HEK293T (cell line): Measurements from ENCODE around the gene MYH3.

ENCODE experiments used
- ARNT ChIP-seq: fragments of 450-650 bp; IDR thresholded peaks from 2 replicates; pipeline ENCODE4 v1.6.1; 2017; ENCODE audit warnings: mild to moderate bottlenecking
- BHLHE40 ChIP-seq: fragments of 450-650 bp; IDR thresholded peaks from 2 replicates; pipeline ENCODE4 v1.6.1; 2016; ENCODE audit warnings: mild to moderate bottlenecking, moderate library complexity, borderline replicate concordance
- ELF4 ChIP-seq: fragments of 450-650 bp; IDR thresholded peaks from 2 replicates; pipeline ENCODE4 v1.6.1; 2017; ENCODE audit warnings: antibody characterized with exemption
- FOXA1 ChIP-seq: fragments of 450-650 bp; IDR thresholded peaks from 2 replicates; pipeline ENCODE4 v1.6.1; 2016; ENCODE audit warnings: mild to moderate bottlenecking
- FOXK2 ChIP-seq: fragments of 450-650 bp; IDR thresholded peaks from 2 replicates; pipeline ENCODE4 v1.6.1; 2016; ENCODE audit warnings: mild to moderate bottlenecking
- FOXM1 ChIP-seq: fragments of 450-650 bp; IDR thresholded peaks from 2 replicates; pipeline ENCODE4 v1.6.1; 2017; ENCODE audit warnings: mild to moderate bottlenecking, borderline replicate concordance
- NFRKB ChIP-seq: fragments of 450-650 bp; IDR thresholded peaks from 2 replicates; pipeline ENCODE4 v1.6.1; 2016; ENCODE audit warnings: mild to moderate bottlenecking, moderate library complexity
- SP1 ChIP-seq: fragments of 450-650 bp; IDR thresholded peaks from 2 replicates; pipeline ENCODE4 v1.6.1; 2017
- SUZ12 ChIP-seq: fragments of 450-650 bp; IDR thresholded peaks from 2 replicates; pipeline ENCODE4 v1.6.1; 2016; ENCODE audit warnings: mild to moderate bottlenecking
- TARDBP ChIP-seq: fragments of 450-650 bp; IDR thresholded peaks from 2 replicates; pipeline ENCODE4 v1.6.1; 2016
- ZNF384 ChIP-seq: fragments of 450-650 bp; IDR thresholded peaks from 2 replicates; pipeline ENCODE4 v1.6.1; 2016
- TF ChIP-seq, protein P1 (sequence below): fragments of 450-650 bp; IDR thresholded peaks from 2 replicates; pipeline ENCODE4 v1.6.1; 2016

- TF ChIP-seq FOXM1 (no peak), TARDBP (no peak), FOXK2 (no peak), FOXA1 (no peak), ELF4 (no peak), ZNF384 (no peak), SP1 (no peak), SUZ12 (no peak), BHLHE40 (no peak), NFRKB (no peak), ARNT (no peak)
- TF ChIP-seq, protein P1, sequence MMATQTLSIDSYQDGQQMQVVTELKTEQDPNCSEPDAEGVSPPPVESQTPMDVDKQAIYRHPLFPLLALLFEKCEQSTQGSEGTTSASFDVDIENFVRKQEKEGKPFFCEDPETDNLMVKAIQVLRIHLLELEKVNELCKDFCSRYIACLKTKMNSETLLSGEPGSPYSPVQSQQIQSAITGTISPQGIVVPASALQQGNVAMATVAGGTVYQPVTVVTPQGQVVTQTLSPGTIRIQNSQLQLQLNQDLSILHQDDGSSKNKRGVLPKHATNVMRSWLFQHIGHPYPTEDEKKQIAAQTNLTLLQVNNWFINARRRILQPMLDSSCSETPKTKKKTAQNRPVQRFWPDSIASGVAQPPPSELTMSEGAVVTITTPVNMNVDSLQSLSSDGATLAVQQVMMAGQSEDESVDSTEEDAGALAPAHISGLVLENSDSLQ: no peak
Measured at GRCh38 chr17:10683853-10684252, 26.7 kb upstream of the MYH3 start.
